Amniotic epithelial cell (primary cell): Measurements from ENCODE around the gene CPSF4.
A peak's percentile ranks its signal among the peaks of the same experiment; 100 is the strongest.
"Not testable (repeated sequence)": the region's sequence is repeated elsewhere in the genome, so short reads cannot be mapped to it uniquely, and the experiment has no call there.

Experiments
- DNase-seq: peaks from one replicate; pipeline ENCODE4 v3.0.0-alpha.2; 2010; ENCODE audit warnings: low read depth

The CPSF4 gene

GRCh38 chr7:99490878-99491277 lies 52.1 kb downstream of the CPSF4 start:
- no peak for DNase-seq

DNA sequence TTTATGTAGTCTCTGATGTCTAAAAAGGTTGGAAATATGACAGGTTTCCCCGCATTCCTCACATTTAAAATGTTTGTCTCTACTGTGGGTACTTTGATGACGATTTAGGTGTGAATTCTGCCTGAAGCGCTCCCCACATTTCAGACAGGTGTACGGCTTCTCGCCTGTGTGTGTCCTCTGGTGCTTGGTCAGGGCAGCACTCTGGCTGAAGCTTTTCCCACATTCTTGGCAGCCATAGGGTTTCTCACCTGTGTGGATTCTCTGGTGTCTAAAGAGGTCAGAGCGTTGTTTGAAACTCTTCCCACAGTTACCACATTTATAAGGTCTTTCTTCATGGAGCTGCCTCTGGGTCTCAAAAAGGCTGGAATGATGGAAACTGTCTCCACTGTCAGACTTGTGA lies 55.1 kb downstream of the CPSF4 start:
- no peak for DNase-seq

DNA sequence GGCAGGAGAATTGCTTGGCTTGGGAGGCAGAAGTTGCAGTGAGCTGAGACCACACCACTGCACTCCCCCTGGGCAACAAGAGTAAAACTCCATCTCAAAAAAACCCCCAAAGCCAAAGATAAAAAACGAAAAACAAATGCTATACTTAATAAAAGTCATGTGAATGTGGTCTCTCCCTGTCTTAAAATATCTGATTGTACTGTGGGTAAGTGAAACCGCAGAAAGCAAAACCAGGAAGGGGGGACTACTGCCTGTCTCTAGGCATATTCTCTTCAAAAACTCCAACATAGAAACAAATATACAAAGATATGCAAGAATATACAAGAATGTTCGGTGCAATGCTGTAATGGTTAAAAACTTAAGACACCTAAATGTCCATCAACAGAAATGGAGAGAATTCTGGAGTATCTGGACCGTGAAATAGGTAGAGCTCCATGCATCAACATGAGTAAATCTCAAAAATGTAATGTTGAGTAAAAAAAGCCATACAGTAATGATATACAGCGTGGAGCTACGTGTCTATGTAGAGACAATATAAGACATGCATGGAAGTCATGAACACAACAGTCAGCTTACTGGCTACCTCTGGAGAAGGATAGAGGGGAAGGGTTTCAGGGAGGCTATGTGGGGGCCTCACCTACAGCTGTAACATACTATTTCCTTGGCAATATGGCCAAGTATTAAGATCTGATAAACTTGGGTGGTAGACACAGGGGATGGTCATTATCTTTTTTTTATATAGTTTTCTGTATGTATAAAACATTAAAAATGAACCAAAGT lies 59.2 kb downstream of the CPSF4 start:
- no peak for DNase-seq

DNA sequence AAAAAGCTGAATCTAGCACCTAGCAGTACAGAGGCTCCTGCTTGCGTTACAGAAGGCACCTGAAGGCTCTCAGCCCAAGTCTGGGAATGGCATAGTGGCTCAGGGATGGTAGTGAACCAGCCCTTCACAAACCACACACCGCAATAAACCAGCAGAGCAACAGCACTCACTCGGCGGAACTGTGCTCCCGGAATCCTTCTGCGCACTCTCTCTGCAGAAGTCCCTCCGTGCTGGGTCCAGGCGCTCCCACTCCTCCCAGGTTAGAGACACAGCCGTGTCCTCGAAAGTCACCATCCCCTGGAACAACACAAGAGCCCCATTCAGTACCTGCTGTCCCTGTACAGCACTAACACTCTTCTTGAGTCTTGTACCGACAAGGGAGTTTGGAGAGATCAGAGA lies 59.8 kb downstream of the CPSF4 start:
- no peak for DNase-seq

- no peak for DNase-seq
Observed at GRCh38 chr7:99499371-99499720, 60.6 kb downstream of the CPSF4 start.

GRCh38 chr7:99499721-99500636 lies 61.2 kb downstream of the CPSF4 start, which contains the start of gene ZNF394:
TSS of gene ZNF394 (minus strand) at chr7:99500281. CDS start at chr7:99500093, 188 bp downstream.
- DNase-seq = peak; percentile 91

GRCh38 chr7:99500637-99501009 lies 61.9 kb downstream of the CPSF4 start:
- DNase-seq = no peak

- not testable (repeated sequence) for DNase-seq
Observed at GRCh38 chr7:99501236-99501635, 62.5 kb downstream of the CPSF4 start.

DNA sequence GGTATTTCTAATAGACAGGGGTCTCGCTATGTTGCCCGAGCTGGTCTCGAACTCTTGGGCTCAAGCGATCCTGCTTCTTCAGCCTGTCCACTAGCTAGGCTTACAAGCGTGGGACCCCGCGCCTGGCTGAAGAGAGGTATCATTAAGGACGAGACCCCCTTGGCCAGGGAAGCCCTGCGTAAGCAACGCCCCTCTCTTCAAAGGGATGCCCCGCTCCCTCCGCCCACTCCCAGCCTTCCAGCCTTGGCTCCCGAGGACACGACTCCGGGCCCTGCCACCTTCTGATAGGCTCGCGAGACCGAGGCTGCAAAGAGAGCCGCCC lies 65.5 kb downstream of the CPSF4 start:
- DNase-seq = no peak

- peak; percentile 96 for DNase-seq
Observed at GRCh38 chr7:99504603-99505323, 66.0 kb downstream of the CPSF4 start, which contains the start of gene ZKSCAN5. TSS of gene ZKSCAN5 (plus strand) at chr7:99504662. CDS start at chr7:99506045, 1,383 bp downstream.

GRCh38 chr7:99505324-99505662 lies 66.5 kb downstream of the CPSF4 start:
- no peak for DNase-seq
